HG03439 (cell line): ENCODE data around the gene TLE4.
"Not testable (repeated sequence)": the region's sequence is repeated elsewhere in the genome, so short reads cannot be mapped to it uniquely, and the experiment has no call there.

Experiments
- ATAC-seq: cut with Tn5 transposase; IDR thresholded peaks from one replicate; pipeline ENCODE4 v1.9.1; 2021; ENCODE audit warnings: mild to moderate bottlenecking, moderate library complexity; ENCODE audit not compliant: unreplicated experiment

The TLE4 gene

DNA sequence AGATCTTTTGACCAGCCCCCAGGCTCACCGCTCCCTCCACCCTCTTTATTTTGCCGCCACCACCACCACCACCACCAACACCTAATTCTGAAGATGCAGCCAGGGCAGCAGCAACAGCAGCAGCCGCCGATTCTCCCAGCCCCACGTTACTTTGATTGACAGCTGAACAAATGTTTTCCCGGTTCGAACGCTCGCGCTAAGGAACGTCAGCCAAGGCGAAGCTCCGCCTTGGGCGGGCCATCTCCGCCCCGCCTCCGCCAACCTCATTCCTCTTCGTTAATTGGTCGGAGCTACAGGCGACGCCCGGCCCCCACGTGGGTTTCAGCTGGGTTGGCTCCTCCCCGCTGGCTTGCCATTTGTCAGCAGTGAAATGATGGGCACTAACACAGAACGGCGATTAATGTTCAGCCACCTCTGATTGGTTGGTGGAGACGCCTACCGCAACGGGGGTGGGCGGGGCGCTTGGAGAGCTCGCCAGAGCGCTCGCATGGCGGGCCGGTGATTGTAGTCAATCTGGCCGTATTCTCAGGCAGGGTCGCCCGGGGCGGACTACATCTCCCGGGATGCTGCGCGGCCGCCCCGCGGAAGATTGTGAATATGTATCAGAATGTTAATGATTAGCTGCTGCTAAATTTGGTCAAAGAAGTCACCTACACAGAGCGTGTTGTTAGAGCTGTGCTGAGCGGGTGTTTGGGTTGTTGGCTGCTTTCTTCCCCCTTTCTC is at the start of gene TLE4:
TLE4 (plus strand) TSS at position 657 of the 723 bp plus-strand sequence. CDS start 826 bp downstream, outside the sequence.
- ATAC-seq, result peak; percentile 87

GRCh38 chr9:79522793-79523192 is 49.0 kb upstream of the TLE4 start:
- no peak for ATAC-seq

DNA sequence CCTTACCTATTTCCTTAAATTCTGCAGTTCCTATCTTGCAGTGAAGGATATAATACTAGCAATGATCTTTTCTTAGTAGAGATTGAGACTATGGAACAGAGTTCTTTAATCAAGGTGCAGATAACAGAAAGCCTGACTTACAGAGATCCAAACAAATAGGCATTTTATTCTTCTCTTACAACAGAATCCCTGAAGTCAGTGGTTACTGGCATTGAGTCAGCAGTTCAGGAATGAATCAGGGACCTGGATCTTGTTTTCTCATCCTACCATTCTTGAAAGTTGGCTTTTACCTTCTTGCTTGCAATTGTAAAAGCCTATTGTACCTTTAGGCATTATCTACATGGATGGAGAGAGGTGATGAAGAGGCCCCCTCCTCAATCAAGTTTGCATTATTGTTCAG is 47.5 kb upstream of the TLE4 start:
- ATAC-seq, result no peak

- ATAC-seq, result no peak
Measured at GRCh38 chr9:79526149-79526672, 45.6 kb upstream of the TLE4 start.

DNA sequence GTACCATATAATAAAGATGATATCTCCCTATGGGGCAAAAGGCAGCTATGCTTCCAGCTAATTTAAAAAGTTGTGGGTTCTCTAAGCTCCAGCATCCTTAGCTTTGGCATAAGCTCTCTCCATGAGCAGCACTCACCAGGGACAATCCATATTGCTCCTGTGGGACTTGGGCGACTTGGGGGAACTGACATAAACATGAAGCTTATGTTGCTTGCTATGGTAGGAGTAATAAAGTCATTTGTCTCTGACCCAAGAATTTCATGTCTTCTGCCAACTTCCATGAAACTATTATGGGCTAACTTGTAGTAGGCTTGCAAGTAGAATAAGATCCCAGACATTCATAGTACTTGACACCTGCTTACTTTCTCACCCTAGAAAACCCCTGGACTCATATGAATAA is 36.2 kb upstream of the TLE4 start:
- no peak for ATAC-seq

DNA sequence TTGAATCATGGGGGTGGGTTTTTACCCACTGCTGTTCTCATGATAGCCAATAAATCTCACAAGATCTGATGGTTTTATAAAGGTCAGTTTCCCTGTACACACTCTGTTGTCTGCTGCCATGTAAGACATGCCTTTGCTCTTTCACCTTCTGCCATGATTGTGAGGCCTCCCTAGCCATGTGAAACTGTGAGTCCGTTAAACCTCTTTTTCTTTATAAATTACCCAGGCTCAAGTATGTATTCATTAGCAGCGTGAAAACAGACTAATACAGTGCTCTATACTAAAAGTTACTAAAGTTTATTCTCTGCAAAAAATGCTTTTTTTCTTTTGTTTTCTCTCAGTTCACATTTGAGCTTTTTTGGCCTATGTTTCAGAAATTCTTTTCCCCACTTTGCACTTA is 33.9 kb upstream of the TLE4 start:
- ATAC-seq, result no peak

- ATAC-seq, result no peak
Measured at GRCh38 chr9:79542735-79543620, 28.8 kb upstream of the TLE4 start.

DNA sequence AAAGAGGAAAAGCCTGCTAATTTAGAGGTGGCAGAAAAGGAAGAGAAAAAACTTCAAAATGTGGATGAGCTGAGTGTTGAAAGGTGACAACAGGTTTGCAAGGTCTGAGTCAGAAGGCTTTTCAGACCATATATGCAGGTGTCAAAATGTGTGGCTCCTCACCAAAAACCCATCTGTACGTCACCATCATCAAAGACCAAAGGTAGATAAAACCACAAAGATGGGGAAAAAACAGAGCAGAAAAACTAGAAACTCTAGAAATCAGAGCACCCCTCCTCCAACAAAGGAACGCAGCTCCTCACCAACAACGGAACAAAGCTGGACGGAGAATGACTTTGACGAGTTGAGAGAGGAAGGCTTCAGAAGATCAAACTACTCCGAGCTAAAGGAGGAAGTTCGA is 27.4 kb upstream of the TLE4 start:
- ATAC-seq, result not testable (repeated sequence)

GRCh38 chr9:79551586-79551985 is 20.2 kb upstream of the TLE4 start:
- no peak for ATAC-seq

DNA sequence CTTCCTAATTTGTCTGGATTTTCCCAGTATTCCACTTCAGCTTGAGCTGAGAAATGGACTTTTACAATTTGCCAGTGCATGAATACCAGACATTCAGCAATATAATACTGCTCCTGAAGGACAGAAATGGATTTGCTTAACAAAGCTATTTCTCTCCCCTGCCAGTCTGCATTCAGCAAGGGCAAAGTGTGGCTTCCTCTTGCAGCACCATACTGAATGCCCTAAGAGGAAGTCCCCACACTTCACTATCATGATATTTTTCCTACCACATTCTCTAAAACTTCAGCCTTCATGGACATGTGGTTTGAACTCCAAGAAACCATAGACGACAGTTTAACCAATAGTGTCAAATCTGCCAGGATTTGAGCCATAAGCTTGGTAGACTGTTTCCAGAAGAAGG is 19.8 kb upstream of the TLE4 start:
- no peak for ATAC-seq

DNA sequence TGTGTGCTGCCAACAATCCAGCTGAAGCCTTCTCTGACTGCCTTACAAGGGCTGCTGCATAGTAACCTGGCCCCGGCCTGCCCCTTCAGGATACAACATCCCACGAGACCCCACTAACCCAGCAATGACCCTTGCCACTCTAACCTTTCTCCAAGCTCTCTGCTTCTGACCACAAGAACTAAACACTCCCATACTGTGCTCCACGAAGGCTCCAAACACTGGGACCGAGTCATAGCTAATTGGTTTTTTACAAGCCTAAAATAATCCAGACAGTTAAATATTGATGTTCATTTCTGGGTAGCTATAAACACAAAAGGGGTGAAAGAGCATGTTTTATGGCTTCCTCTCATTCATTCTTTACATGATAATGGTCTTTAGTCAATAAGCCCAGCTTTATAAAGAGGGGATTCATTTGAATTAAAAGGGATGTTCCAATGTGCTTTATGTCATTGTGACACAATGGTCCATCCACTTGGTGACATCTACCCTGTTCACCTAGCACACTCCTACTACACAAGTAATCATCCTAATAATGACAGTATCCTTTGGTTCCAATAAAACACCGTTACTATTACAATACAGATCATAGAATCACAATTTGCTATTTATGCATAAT is 16.2 kb upstream of the TLE4 start:
- ATAC-seq, result no peak

GRCh38 chr9:79559495-79560181 is 12.1 kb upstream of the TLE4 start:
- ATAC-seq, result no peak

DNA sequence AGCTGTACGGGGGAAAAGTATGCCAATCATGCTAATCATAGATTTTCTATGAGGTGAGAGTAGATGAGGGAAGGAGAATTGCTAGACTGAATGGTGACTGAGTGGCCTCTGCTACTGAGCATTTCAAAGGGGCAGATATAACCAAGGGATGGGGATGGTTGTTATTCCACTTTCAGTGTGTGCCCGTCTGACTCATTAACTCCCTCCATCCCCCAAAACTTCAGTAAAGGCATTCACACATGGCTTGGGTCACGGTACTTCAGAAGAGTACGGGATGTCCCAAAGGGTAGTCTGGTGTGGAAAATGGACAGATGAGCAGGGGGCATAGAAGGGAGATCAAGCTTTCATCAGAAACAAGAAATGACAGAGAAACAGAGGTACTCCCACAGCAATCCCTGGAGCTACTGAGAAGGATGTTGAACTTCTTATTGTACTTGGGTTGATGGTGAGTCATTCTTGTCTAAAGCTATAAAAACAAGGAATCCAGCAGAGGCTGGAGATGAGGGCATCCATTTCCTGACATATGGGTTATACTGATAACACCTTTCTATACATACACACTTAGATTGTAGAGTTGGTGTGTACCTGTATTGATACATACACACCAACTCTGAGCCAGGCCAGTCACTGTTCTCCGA is 8.9 kb upstream of the TLE4 start:
- ATAC-seq, result no peak

GRCh38 chr9:79564105-79564504 is 7.7 kb upstream of the TLE4 start:
- ATAC-seq, result no peak

GRCh38 chr9:79565245-79565644 is 6.5 kb upstream of the TLE4 start:
- ATAC-seq, result peak; percentile 59

DNA sequence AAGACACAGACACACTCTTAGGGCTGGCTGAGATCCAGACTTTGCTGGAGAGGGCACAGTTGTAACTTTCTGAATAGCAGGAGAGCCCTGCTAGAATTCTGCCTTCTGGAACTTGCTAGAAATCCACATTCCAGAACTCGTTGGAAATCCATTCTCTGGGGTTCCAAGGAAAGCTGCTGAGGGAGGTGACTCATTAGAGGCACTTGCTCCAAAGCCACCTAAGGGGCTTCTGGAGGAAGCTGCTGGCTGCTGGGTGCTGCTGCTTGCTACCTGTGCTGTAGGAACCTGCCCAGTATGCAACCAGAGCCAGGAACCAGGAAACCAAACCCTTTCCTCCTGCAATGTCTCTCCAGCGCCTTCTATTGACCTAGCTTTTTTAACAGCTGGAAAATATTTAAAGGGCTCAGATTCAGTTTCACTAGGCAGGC is 4.1 kb upstream of the TLE4 start:
- ATAC-seq, result no peak

- ATAC-seq, result no peak
Measured at GRCh38 chr9:79568337-79569101, 3.2 kb upstream of the TLE4 start.

DNA sequence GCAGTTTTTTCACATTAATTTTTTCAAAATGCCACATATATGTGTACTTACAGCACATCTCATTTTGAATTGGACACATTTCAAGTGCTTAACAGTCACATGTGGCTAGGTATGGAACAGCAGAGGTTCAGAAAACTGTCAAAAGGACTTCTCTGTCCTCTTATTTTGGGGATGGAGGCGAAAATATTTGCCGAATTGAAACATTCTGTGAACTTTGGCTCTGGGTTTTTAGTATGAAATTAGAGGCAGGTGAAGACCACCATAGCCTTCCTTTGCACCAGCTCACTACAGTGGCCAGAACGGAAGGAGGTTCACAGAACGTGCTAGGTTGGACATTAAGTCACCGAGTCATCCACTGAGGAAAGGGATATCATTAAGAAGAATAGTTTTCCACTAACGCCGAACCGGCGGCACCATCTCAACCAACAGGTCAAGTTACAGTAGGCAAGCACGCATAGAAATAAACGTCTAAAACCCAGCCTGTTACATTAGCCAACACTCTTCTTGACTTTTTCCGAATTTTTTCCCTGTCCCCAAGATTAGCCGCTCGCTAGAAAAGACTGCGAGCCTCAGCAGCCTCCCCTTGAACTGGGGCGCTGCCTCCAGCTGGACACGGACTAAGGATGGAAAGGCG is 1.8 kb upstream of the TLE4 start:
- ATAC-seq, result no peak
